HepG2 (cell line): ENCODE data around the gene OGA. TPM values are rescaled to one million over a fixed set of nuclear protein-coding genes. Genes with fewer than 3 reads are reported as not detected.

Experiments used
- ATAC-seq: fragments of 200-7000 bp; cut with Tn5 transposase; 3 replicates; pipeline ENCODE4 v1.9.1; 2020; ENCODE audit warnings: mild to moderate bottlenecking, moderate library complexity
- BruUV-seq: library from RNA; stranded (reverse); fragments of 400-500 nt; replicated peaks from 2 replicates; lab custom pipeline; 2021; lab: Mats Ljungman, UMichigan
- CTCF ChIA-PET: fragments of 300-600 bp; formaldehyde crosslinking; extraction: SDS; loops from one replicate; lab custom pipeline; 2021; ENCODE audit warnings: low total read pairs, inconsistent platforms, low intra/inter-chr PET ratio; lab: Yijun Ruan, JAX
- POLR2A ChIA-PET: fragments of 350-600 bp; sonication (Branson Sonifier 250); formaldehyde crosslinking; loops from one replicate; lab custom pipeline; 2020; ENCODE audit warnings: antibody characterized with exemption, inconsistent platforms; lab: Yijun Ruan, JAX
- DNase-seq: peaks from one replicate; pipeline ENCODE4 v3.0.0-alpha.2; 2015; ENCODE audit warnings: low spot score
- FAIRE-seq: peaks from 3 replicates; lab custom pipeline; 2011; peaks lifted over from hg19 to GRCh38; lab: Jason Lieb, UNC
- H2AFZ ChIP-seq: one replicate; pipeline ENCODE4 v1.6.1; 2011; ENCODE audit warnings: low read length, inconsistent platforms
- H3K27ac ChIP-seq: fragments of 300-600 bp; 3 replicates; pipeline ENCODE4 v1.8.0; 2011; ENCODE audit warnings: mixed run types, mild to moderate bottlenecking, mixed read lengths, low read length, inconsistent platforms; ENCODE audit not compliant: insufficient read depth; ENCODE audit errors: extremely low read length
- H3K27me3 ChIP-seq, 2 experiments: fragments of 200-600 bp in 1 of 2; 2 replicates in 1 of 2; 3 replicates in 1 of 2; pipeline versions ENCODE4 v1.6.0 to v1.8.0; 2011; ENCODE audit warnings: low read length in 2 of 2, mild to moderate bottlenecking in 2 of 2, moderate library complexity in 2 of 2, inconsistent platforms in 1 of 2; ENCODE audit not compliant: insufficient read depth in 2 of 2, control insufficient read depth in 1 of 2
- H3K36me3 ChIP-seq, 2 experiments: fragments of 200-600 bp in 1 of 2; replicated peaks in 1 of 2; 2 replicates in 1 of 2; 3 replicates in 1 of 2; pipeline versions ENCODE4 v1.5.1 to v1.8.0; 2011; ENCODE audit warnings: low read length in 2 of 2, inconsistent platforms in 1 of 2; ENCODE audit not compliant: insufficient read depth in 2 of 2, control insufficient read depth in 1 of 2
- H3K4me1 ChIP-seq: 2 replicates; pipeline ENCODE4 v1.5.1; 2012; ENCODE audit warnings: low read length, inconsistent platforms; ENCODE audit not compliant: insufficient read depth
- H3K4me2 ChIP-seq: 2 replicates; pipeline ENCODE4 v1.6.0; 2011; ENCODE audit warnings: low read depth, low read length, inconsistent platforms
- H3K4me3 ChIP-seq, 3 experiments: fragments of 200-600 bp in 1 of 3; sonication (generic), shearing (Covaris generic) in 1 of 3; replicated peaks in 1 of 3; 2 replicates each; pipeline ENCODE4 v1.5.1; 2011 to 2016; ENCODE audit warnings: low read length in 3 of 3, inconsistent platforms in 2 of 3, low read depth in 2 of 3, mild to moderate bottlenecking in 2 of 3, control low read depth in 1 of 3, mixed read lengths in 1 of 3; ENCODE audit not compliant: insufficient read depth in 1 of 3
- H3K79me2 ChIP-seq: one replicate; pipeline ENCODE4 v1.6.1; 2011; ENCODE audit warnings: low read length, inconsistent platforms; ENCODE audit not compliant: insufficient read depth
- H3K9ac ChIP-seq: 2 replicates; pipeline ENCODE4 v1.6.0; 2011; ENCODE audit warnings: mild to moderate bottlenecking, low read depth, low read length, inconsistent platforms; ENCODE audit not compliant: insufficient read depth
- H3K9me3 ChIP-seq: 2 replicates; pipeline ENCODE4 v1.5.1; 2012; ENCODE audit warnings: mild to moderate bottlenecking, low read length
- H4K20me1 ChIP-seq: 2 replicates; pipeline ENCODE4 v1.6.0; 2011; ENCODE audit warnings: inconsistent platforms, mild to moderate bottlenecking, low read length, moderate library complexity; ENCODE audit not compliant: insufficient read depth
- CREM ChIP-seq, 2 experiments: sonication (generic) in 1 of 2; formaldehyde crosslinking in 1 of 2; IDR thresholded peaks; 2 replicates each; pipeline versions ENCODE4 v1.4.0 to v1.6.1; 2016 to 2020; ENCODE audit warnings: antibody characterized with exemption in 1 of 2, mild to moderate bottlenecking in 1 of 2, missing genetic modification reagents in 1 of 2
- ETV5 ChIP-seq: IDR thresholded peaks from 2 replicates; pipeline ENCODE4 v1.6.1; 2018; ENCODE audit warnings: missing biosample characterization, missing genetic modification reagents, inconsistent platforms, borderline replicate concordance
- FOXO1 ChIP-seq: sonication (generic); formaldehyde crosslinking; IDR thresholded peaks from 2 replicates; pipeline ENCODE4 v1.4.0; 2020; ENCODE audit warnings: missing genetic modification reagents
- GPBP1L1 ChIP-seq: sonication (generic); formaldehyde crosslinking; IDR thresholded peaks from 2 replicates; pipeline ENCODE4 v1.5.0; 2020; ENCODE audit warnings: mild to moderate bottlenecking, missing genetic modification reagents
- NFKBIZ ChIP-seq: IDR thresholded peaks from 2 replicates; pipeline ENCODE4 v1.6.1; 2018; ENCODE audit warnings: missing genetic modification reagents, missing compliant biosample characterization
- PLRG1 ChIP-seq: fragments of 450-650 bp; conservative IDR thresholded peaks from 2 replicates; pipeline ENCODE4 v1.6.1; 2016
- SNRNP70 ChIP-seq: fragments of 200-400 bp; formaldehyde crosslinking; IDR thresholded peaks from 2 replicates; pipeline ENCODE4 v1.6.1; 2017; ENCODE audit warnings: mild to moderate bottlenecking, low read depth, low read length, moderate library complexity
- SRY ChIP-seq: sonication (generic); formaldehyde crosslinking; IDR thresholded peaks from 2 replicates; pipeline ENCODE4 v1.8.0; 2022; ENCODE audit warnings: mild to moderate bottlenecking, missing genetic modification reagents
- TBX3 ChIP-seq: fragments of 450-650 bp; IDR thresholded peaks from 2 replicates; pipeline ENCODE4 v1.6.1; 2017; ENCODE audit warnings: antibody characterized with exemption, mild to moderate bottlenecking, inconsistent platforms, borderline replicate concordance
- YEATS4 ChIP-seq: sonication (generic); formaldehyde crosslinking; IDR thresholded peaks from 2 replicates; pipeline ENCODE4 v1.4.0; 2020; ENCODE audit warnings: missing genetic modification reagents, borderline replicate concordance
- ZFP90 ChIP-seq: sonication (generic); formaldehyde crosslinking; IDR thresholded peaks from 2 replicates; pipeline ENCODE4 v1.8.0; 2022; ENCODE audit warnings: missing genetic modification reagents, mild to moderate bottlenecking, inconsistent platforms, borderline replicate concordance
- ZNF335 ChIP-seq: sonication (generic); formaldehyde crosslinking; IDR thresholded peaks from 2 replicates; pipeline ENCODE4 v1.4.0; 2020; ENCODE audit warnings: missing genetic modification reagents
- ZNF543 ChIP-seq: sonication (generic); formaldehyde crosslinking; IDR thresholded peaks from 2 replicates; pipeline ENCODE4 v1.4.0; 2020; ENCODE audit warnings: mild to moderate bottlenecking, missing genetic modification reagents
- ZNF558 ChIP-seq: sonication (generic); formaldehyde crosslinking; IDR thresholded peaks from 2 replicates; pipeline ENCODE4 v1.9.0; 2022; ENCODE audit warnings: mild to moderate bottlenecking, missing genetic modification reagents, borderline replicate concordance
- WGBS: methylation state at CpG from one replicate; pipeline ENCODE4 v1.1.6; 2017; ENCODE audit warnings: low lambda C conversion rate; 5-methylcytosine and 5-hydroxymethylcytosine counted together
- in situ Hi-C: cut with HindIII; loops from 2 replicates; pipeline ENCODE4 v1.10.0; 2017; ENCODE audit warnings: low pct_unique_long_range_greater_than_20kb; ENCODE audit not compliant: extremely low pct_ligation_motif_present
- intact Hi-C: fragments of 100-400 bp; cut with micrococcal nuclease; formaldehyde crosslinking; loops from one replicate; pipeline ENCODE4 v1.10.0; 2022; ENCODE audit not compliant: unreplicated experiment
- polyA plus RNA-seq, 8 experiments: library from polyadenylated mRNA; depleted of rRNA in 3 of 8; stranded (reverse) in 7 of 8; unstranded in 1 of 8; fragments of >200 nt; fragmentation: Illumina TruSeq in 4 of 8; extraction: Trizol in 4 of 8; gene quantifications; 2 replicates each; pipeline versions ENCODE4 v1.2.1 to v1.2.3, GENCODE V29; 2011 to 2016; ENCODE audit warnings: low read depth in 4 of 8, missing spikeins in 1 of 8, mixed read lengths in 1 of 8; ENCODE audit not compliant: insufficient read depth in 1 of 8
- total RNA-seq, 5 experiments: library from RNA; depleted of rRNA; stranded (reverse); fragments of >200 nt; fragmentation: Illumina TruSeq; extraction: Trizol; gene quantifications; 2 replicates each; pipeline ENCODE4 v1.2.3, GENCODE V29; 2016; ENCODE audit warnings: low read depth in 1 of 5

Gene OGA
- total and polyA plus RNA-seq, 2 of the 13 experiments (the other 11 are each of a cell fraction or from before 2014, with no cell fraction given), result 33.2 to 39.8 TPM

GRCh38 chr10:101818119-101818871, at the start of gene OGA (continued):
- TF ChIP-seq SNRNP70 (no peak), SRY (CRISPR knock-in tag) (no peak), ZNF543 (CRISPR knock-in tag) (no peak), ZNF335 (CRISPR knock-in tag) (peak; percentile 60; the same call in 1 of the 2 replicates), ZFP90 (CRISPR knock-in tag) (peak; percentile 79), FOXO1 (peak; percentile 46; the same call in 1 of the 2 replicates)

DNA sequence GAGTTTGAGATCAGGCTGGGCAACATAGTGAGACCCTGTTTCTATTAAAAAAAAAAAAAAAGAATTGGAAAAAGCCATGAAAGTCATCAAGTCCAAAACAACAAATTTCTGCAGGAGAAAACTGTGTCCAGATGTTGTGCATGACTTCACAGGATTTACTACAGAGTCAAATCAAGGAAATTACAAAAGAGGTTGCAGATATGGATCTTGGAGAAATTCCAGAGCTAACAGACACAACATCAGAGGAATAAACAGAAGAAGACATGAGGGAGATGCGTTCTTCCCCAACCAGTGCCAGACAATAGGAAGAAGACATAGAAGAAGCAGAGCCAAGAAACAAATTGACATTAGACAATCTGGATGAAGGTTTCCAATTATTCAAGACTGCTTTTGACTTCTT, 49.7 kb upstream of the OGA start:
- H3K9ac ChIP-seq, result no peak overlapping the region
- WGBS, result 96% methylated on average over 1 of the region's 1 CpG
- H3K27ac ChIP-seq, result no peak overlapping the region
- no peak overlapping the region for H3K4me2 ChIP-seq
- intact Hi-C loops, result no loop called here
- no peaks in the 10 kb centered on the region for H3K79me2 ChIP-seq
- CTCF ChIA-PET, result no interaction called here
- in situ Hi-C loops, result no loop called here
- H3K4me1 ChIP-seq, result no peaks in the 10 kb centered on the region
- no peaks in the 10 kb centered on the region; a peak in 1 of 5 replicates for H3K27me3 ChIP-seq
- no peak overlapping the region for H3K4me3 ChIP-seq
- no peaks in the 10 kb centered on the region for H3K9me3 ChIP-seq
- POLR2A ChIA-PET, result no interaction called here
- no peak for FAIRE-seq
- no peaks in the 10 kb centered on the region; a peak in 1 of 5 replicates for H3K36me3 ChIP-seq
- BruUV-seq, result no TSS peak
- DNase-seq, result no peak
- H4K20me1 ChIP-seq, result no peaks in the 10 kb centered on the region
- H2AFZ ChIP-seq, result no peak overlapping the region
- no peak for ATAC-seq
- no peak for TF ChIP-seq CREM (IDR thresholded peaks at IDR 0.05)
- TF ChIP-seq CREM (CRISPR knock-in tag; IDR thresholded peaks at IDR 0.05), result no peak
- TF ChIP-seq ZNF558 (CRISPR knock-in tag), result no peak
- TF ChIP-seq PLRG1, result no peak
- TF ChIP-seq GPBP1L1 (CRISPR knock-in tag), result no peak
- TF ChIP-seq NFKBIZ (CRISPR knock-in tag), result no peak
- no peak for TF ChIP-seq YEATS4 (CRISPR knock-in tag)
- TF ChIP-seq ETV5 (CRISPR knock-in tag), result no peak
- no peak for TF ChIP-seq TBX3
